Neural progenitor cell (in vitro differentiated cells): ENCODE results near the gene CAMSAP1. TPM values are rescaled to one million over a fixed set of nuclear protein-coding genes. Genes with fewer than 3 reads are reported as not detected.

Experiments
- DNase-seq: peaks from one replicate; pipeline ENCODE4 v3.0.0-alpha.2; 2016; ENCODE audit warnings: low spot score
- H2AFZ ChIP-seq: fragments of 200-600 bp; sonication (generic); replicated peaks from 2 replicates; pipeline ENCODE4 v1.6.1; 2016; ENCODE audit warnings: antibody characterized with exemption
- H3F3A ChIP-seq: fragments of 200-600 bp; sonication (generic); 2 replicates; pipeline ENCODE4 v1.6.1; 2016; ENCODE audit warnings: antibody characterized with exemption, low read depth
- H3K27ac ChIP-seq: fragments of 200-600 bp; sonication (generic); 2 replicates; pipeline ENCODE4 v1.5.1; 2016; ENCODE audit warnings: mild to moderate bottlenecking
- H3K27me3 ChIP-seq: fragments of 200-600 bp; sonication (generic); 2 replicates; pipeline ENCODE4 v1.6.1; 2016; ENCODE audit warnings: mild to moderate bottlenecking, moderate library complexity
- H3K36me3 ChIP-seq: fragments of 200-600 bp; sonication (generic); 2 replicates; pipeline ENCODE4 v1.5.1; 2016
- H3K4me1 ChIP-seq: fragments of 200-600 bp; sonication (generic); 2 replicates; pipeline ENCODE4 v1.6.1; 2016; ENCODE audit warnings: mixed run types
- H3K4me2 ChIP-seq: fragments of 200-600 bp; sonication (generic); 2 replicates; pipeline ENCODE4 v1.6.1; 2016
- H3K4me3 ChIP-seq: fragments of 200-600 bp; sonication (generic); 2 replicates; pipeline ENCODE4 v1.5.1; 2016
- H3K79me2 ChIP-seq: fragments of 200-600 bp; sonication (generic); 2 replicates; pipeline ENCODE4 v1.6.1; 2016; ENCODE audit warnings: low read depth
- H3K9ac ChIP-seq: fragments of 200-600 bp; sonication (generic); 2 replicates; pipeline ENCODE4 v1.6.1; 2016
- H3K9me3 ChIP-seq: fragments of 200-600 bp; sonication (generic); 2 replicates; pipeline ENCODE4 v1.5.1; 2016; ENCODE audit warnings: low read depth
- H4K20me1 ChIP-seq: fragments of 200-600 bp; sonication (generic); 2 replicates; pipeline ENCODE4 v1.6.1; 2016; ENCODE audit warnings: low read depth
- H3K27ac Mint-ChIP-seq: 3 replicates; pipeline ENCODE4 v1.8.0; 2021; ENCODE audit warnings: mixed read lengths
- H3K27me3 Mint-ChIP-seq: 2 replicates; pipeline ENCODE4 v1.8.0; 2022; ENCODE audit warnings: low read depth, mild to moderate bottlenecking, inconsistent platforms, moderate library complexity, mixed read lengths; ENCODE audit not compliant: insufficient read depth
- H3K36me3 Mint-ChIP-seq: 3 replicates; pipeline ENCODE4 v1.8.0; 2021; ENCODE audit warnings: mixed read lengths
- H3K4me1 Mint-ChIP-seq: 3 replicates; pipeline ENCODE4 v1.8.0; 2021; ENCODE audit warnings: mixed read lengths
- H3K4me3 Mint-ChIP-seq: 3 replicates; pipeline ENCODE4 v1.8.0; 2021; ENCODE audit warnings: mild to moderate bottlenecking, moderate library complexity, mixed read lengths
- H3K9me3 Mint-ChIP-seq: 3 replicates; pipeline ENCODE4 v1.8.0; 2020; ENCODE audit warnings: mixed read lengths
- EZH2 ChIP-seq: fragments of 200-600 bp; sonication (generic); IDR thresholded peaks from 2 replicates; pipeline ENCODE4 v1.6.1; 2017; ENCODE audit warnings: antibody characterized with exemption, mild to moderate bottlenecking, moderate library complexity
- EZH2phosphoT487 ChIP-seq: fragments of 200-600 bp; sonication (generic); IDR thresholded peaks from 2 replicates; pipeline ENCODE4 v1.6.1; 2017; ENCODE audit warnings: antibody characterized with exemption
- total RNA-seq: library from RNA; depleted of rRNA; stranded (reverse); fragments of >200 nt; gene quantifications from 2 replicates; pipeline ENCODE4 v1.2.3, GENCODE V29; 2015; ENCODE audit warnings: low replicate concordance
- TF ChIP-seq, protein P1 (sequence below): fragments of 200-600 bp; sonication (generic); IDR thresholded peaks from 2 replicates; pipeline ENCODE4 v1.5.1; 2017; ENCODE audit warnings: antibody characterized with exemption, mild to moderate bottlenecking

Gene CAMSAP1
- total RNA-seq, 1 donor from 2014 or later, result 39.3 TPM

DNA sequence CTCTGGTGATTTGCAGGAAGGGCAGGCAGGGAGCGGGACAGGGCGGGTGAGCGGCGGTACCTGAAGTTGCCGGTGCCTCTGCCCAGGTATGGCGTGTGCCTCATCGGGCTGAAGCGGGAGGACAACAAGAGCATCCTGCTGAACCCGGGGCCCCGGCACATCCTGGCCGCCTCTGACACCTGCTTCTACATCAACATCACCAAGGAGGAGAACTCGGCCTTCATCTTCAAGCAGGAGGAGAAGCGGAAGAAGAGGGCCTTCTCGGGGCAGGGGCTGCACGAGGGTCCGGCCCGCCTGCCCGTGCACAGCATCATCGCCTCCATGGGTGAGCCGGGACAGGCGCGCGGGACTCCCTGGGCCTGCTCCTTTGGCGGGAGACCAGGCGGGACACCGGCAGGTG, 136.6 kb downstream of the CAMSAP1 start:
- peaks cover 4% of the 10 kb centered on the region for H3K4me1 Mint-ChIP-seq
- H3K4me3 ChIP-seq, result no peak overlapping the region
- H3K4me1 ChIP-seq, result peaks cover 3% of the 10 kb centered on the region
- DNase-seq, result no peak
- H3K9me3 Mint-ChIP-seq, result peaks cover 10% of the 10 kb centered on the region
- H3K27me3 ChIP-seq, result no peaks in the 10 kb centered on the region
- no peak overlapping the region for H3K27ac Mint-ChIP-seq
- no peak overlapping the region for H2AFZ ChIP-seq
- H3K4me3 Mint-ChIP-seq, result no peak overlapping the region
- H3K27me3 Mint-ChIP-seq, result peaks cover 10% of the 10 kb centered on the region
- no peaks in the 10 kb centered on the region for H3K36me3 ChIP-seq
- no peaks in the 10 kb centered on the region for H3K79me2 ChIP-seq
- H3K27ac ChIP-seq, result no peak overlapping the region
- H3K36me3 Mint-ChIP-seq, result peaks cover 2% of the 10 kb centered on the region
- H3F3A ChIP-seq, result no peaks in the 10 kb centered on the region
- no peak overlapping the region for H3K4me2 ChIP-seq
- H4K20me1 ChIP-seq, result no peaks in the 10 kb centered on the region
- H3K9me3 ChIP-seq, result no peaks in the 10 kb centered on the region
- no peak overlapping the region for H3K9ac ChIP-seq
- TF ChIP-seq EZH2phosphoT487 (no peak), EZH2 (no peak)
- TF ChIP-seq, protein P1, sequence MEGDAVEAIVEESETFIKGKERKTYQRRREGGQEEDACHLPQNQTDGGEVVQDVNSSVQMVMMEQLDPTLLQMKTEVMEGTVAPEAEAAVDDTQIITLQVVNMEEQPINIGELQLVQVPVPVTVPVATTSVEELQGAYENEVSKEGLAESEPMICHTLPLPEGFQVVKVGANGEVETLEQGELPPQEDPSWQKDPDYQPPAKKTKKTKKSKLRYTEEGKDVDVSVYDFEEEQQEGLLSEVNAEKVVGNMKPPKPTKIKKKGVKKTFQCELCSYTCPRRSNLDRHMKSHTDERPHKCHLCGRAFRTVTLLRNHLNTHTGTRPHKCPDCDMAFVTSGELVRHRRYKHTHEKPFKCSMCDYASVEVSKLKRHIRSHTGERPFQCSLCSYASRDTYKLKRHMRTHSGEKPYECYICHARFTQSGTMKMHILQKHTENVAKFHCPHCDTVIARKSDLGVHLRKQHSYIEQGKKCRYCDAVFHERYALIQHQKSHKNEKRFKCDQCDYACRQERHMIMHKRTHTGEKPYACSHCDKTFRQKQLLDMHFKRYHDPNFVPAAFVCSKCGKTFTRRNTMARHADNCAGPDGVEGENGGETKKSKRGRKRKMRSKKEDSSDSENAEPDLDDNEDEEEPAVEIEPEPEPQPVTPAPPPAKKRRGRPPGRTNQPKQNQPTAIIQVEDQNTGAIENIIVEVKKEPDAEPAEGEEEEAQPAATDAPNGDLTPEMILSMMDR, result no peak

DNA sequence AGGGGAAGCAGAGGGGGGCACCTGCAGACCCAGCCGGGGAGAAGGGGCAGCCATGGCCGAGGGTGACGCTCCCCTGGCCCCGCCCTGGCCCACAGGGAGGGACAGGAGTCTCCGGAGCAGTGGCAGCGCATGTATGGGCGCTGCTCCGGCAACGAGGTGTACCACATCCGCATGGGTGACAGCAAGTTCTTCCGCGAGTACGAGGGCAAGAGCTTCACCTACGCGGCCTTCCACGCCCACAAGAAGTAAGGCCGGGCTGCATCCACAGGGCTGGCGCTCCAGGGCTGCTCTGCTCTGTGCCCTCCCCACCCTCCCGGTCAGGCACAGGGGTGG, 137.2 kb downstream of the CAMSAP1 start:
- H2AFZ ChIP-seq, result no peak overlapping the region
- no peaks in the 10 kb centered on the region for H3K79me2 ChIP-seq
- H4K20me1 ChIP-seq, result no peaks in the 10 kb centered on the region
- DNase-seq, result no peak
- Mint-ChIP-seq H3K9me3 (peaks cover 11% of the 10 kb centered on the region), H3K27ac (no peak overlapping the region), H3K4me1 (peaks cover 3% of the 10 kb centered on the region), H3K27me3 (peaks cover 5% of the 10 kb centered on the region), H3K4me3 (no peak overlapping the region), H3K36me3 (peaks cover 2% of the 10 kb centered on the region)
- no peaks in the 10 kb centered on the region for H3K9me3 ChIP-seq
- no peak overlapping the region for H3K4me3 ChIP-seq
- no peak overlapping the region for H3K9ac ChIP-seq
- H3K27me3 ChIP-seq, result no peaks in the 10 kb centered on the region
- peaks cover 3% of the 10 kb centered on the region for H3K4me1 ChIP-seq
- no peak overlapping the region for H3K27ac ChIP-seq
- no peaks in the 10 kb centered on the region for H3F3A ChIP-seq
- TF ChIP-seq, protein P1, result no peak
- no peak for TF ChIP-seq EZH2phosphoT487
- no peak for TF ChIP-seq EZH2
- H3K36me3 ChIP-seq, result no peaks in the 10 kb centered on the region
- H3K4me2 ChIP-seq, result no peak overlapping the region

DNA sequence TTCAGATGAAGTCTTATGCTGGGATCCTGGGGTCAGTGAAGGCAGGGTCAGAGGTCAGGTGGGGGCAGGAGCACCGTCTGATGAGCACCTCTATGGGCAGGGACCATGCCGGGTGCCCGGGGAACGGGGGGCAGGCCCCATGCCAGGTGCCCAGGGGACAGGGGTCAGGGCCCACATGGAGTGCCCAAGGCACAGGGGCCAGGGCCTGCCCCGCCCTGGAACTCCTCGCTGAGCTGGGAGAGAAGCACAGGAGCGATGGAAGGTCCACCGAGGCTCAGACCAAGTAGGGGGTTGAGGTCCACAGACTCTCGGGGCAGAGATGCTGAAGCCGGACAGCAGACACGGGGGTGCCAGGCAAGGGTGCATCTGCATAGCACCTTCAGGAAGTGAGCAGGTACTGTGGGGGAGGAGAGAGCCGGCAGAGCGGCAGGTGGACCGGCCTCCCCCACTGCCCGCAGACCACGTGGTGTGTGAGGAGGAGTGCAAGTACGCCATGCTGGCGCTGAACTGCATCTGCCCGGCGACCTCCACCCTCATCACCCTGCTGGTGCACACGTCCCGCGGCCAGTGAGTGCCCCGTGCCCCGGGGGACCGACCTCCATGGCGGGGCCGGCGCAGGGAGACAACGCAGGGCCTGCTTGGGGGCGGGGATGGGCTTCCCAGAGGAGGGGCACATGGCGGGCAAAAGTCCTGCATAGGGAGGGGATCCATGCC, 137.7 kb downstream of the CAMSAP1 start:
- no peaks in the 10 kb centered on the region for H3K9me3 ChIP-seq
- no peak overlapping the region for H3K9ac ChIP-seq
- no peak overlapping the region for H3K4me2 ChIP-seq
- H3K27me3 ChIP-seq, result no peaks in the 10 kb centered on the region
- peaks cover 3% of the 10 kb centered on the region for H3K4me1 ChIP-seq
- Mint-ChIP-seq H3K36me3 (peaks cover 2% of the 10 kb centered on the region), H3K27ac (no peak overlapping the region), H3K9me3 (peaks cover 14% of the 10 kb centered on the region), H3K4me1 (peaks cover 3% of the 10 kb centered on the region), H3K4me3 (no peak overlapping the region), H3K27me3 (peaks cover 5% of the 10 kb centered on the region)
- no peaks in the 10 kb centered on the region for H3F3A ChIP-seq
- TF ChIP-seq, protein P1, result no peak
- no peak for TF ChIP-seq EZH2
- no peak for TF ChIP-seq EZH2phosphoT487
- no peak overlapping the region for H3K4me3 ChIP-seq
- no peak overlapping the region for H2AFZ ChIP-seq
- H3K27ac ChIP-seq, result no peak overlapping the region
- DNase-seq, result no peak
- H4K20me1 ChIP-seq, result no peaks in the 10 kb centered on the region
- H3K36me3 ChIP-seq, result no peaks in the 10 kb centered on the region
- no peaks in the 10 kb centered on the region for H3K79me2 ChIP-seq
